A172 (cell line): ENCODE data around the gene STYX. TPM values are rescaled to one million over a fixed set of nuclear protein-coding genes. Genes with fewer than 3 reads are reported as not detected.

Experiments
- DNase-seq: peaks from one replicate; pipeline ENCODE4 v3.0.0-alpha.2; 2015; ENCODE audit warnings: low spot score
- total RNA-seq: library from RNA; depleted of rRNA; stranded (reverse); fragments of >200 nt; shearing (Covaris generic); gene quantifications from 2 replicates; pipeline ENCODE4 v1.2.3, GENCODE V29; 2014; rRNA removed

STYX gene
- total RNA-seq, 1 experiment from 2014 or later = 12.3 TPM

DNA sequence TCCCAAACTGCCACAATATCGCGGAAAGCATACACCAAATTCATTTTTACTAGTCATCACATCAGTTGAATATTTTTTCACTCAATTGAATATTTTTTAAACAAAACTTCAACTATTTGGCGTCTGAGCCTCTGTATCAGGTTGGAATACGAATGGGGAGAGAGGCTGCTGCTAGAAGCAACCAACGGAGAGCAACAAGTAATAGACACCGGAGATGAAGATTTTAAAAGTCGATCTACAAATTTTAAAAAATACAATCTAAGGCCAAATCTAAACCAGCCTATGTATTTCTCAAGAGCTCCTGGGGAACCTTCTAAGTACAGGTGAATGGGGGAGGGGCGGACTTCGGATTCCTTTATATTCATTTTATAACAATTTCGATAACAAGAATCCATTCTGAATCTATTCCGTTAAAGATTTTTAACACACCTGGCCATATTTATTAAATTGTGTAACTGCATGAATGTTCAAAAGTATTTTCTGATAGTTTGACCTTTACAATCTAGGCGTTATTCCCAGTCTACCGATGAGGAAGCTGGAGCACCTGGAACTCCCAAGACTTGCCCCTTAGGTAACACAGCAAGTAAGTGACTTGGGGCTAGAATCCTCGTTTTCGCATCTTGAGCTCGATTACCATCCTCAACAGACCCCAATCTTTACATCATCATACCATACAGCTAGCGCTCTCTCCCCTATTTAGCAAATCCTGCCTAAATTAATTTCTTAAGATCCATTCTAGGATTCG is 60.2 kb downstream of the STYX start:
- DNase-seq = no peak

DNA sequence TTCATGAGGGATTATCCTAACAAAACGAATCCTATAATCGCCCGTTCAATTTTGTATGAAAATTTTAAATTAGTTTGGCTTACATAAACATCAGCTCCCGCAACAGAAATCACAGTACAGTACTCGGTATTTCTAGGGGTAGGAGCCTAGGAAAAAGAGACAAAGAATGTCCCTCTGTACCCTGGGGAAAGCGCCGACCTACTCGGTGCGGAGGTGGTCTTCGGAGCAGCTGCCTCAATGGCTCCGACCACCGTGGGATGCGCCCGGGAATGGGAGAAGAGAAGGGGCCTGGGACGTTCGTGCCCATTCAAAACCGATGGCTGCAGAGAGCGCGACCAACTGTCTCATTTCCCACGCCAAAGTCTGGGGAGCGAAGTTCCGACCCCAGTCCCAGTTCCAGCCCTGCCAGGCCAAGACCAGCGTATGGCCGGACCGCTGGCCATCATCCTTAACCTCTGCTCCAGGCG is 60.8 kb downstream of the STYX start:
- no peak for DNase-seq

DNA sequence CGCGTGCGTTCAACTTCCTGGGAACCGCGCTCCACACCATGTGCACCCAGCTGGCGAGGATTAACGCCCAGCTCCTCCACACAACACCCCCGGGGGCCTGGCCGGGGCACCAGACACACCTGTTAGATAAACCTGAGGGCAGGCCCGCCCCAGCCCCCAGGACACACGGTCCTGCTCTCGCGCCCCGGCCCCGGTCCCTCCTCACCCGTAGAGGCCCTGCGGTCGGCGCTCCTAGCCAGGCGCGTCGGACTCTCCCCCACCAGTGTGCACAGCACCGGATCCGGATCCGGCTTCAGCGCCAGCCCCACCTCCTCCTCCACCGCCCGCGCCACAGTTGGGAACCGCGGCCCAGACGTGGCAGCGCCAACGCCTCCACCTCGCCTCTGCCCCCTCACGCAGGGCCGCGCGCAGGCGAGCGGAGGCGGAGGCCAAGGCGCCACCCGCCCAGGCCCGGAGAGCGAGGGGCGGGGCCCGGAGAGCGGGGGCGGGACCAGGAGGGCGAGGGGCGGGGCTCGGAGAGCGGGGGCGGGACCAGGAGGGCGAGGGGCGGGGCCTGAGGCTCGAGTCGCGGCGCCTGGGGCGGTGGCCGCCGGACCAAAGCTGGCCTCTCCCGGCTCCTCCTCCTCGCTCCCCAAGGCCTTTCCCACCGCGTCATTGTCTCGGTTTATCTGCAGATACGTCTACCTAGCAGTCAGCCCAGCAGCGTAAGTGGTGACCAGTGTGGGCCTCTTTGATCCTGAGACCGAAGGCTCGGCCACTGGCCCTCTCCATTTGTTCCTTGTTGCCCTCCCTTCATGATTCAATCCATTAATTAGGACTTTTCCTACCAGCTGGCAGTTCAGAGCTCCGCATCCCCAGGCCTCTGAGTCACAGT is 61.5 kb downstream of the STYX start, which contains the start of gene GNPNAT1:
Gene GNPNAT1 (minus strand): TSS at position 385 of the 874 bp plus-strand sequence. CDS start 6,957 bp downstream, outside the sequence.
- DNase-seq = peak; percentile 77

DNA sequence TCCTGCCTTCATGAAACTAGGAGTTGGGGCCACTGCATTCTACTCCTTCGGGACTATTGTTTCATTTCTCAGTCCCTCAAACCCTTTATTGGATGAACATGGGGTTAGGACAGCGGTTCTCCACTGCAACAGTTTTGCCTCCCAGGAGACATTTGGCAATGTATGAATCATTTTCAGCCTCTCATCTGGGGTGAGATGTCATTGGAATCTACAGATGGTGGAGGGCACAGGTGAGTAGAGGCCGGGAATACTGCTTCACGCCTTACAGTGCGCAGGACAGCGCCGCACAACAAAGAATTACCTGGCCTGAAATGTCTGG is 62.1 kb downstream of the STYX start:
- DNase-seq = no peak

DNA sequence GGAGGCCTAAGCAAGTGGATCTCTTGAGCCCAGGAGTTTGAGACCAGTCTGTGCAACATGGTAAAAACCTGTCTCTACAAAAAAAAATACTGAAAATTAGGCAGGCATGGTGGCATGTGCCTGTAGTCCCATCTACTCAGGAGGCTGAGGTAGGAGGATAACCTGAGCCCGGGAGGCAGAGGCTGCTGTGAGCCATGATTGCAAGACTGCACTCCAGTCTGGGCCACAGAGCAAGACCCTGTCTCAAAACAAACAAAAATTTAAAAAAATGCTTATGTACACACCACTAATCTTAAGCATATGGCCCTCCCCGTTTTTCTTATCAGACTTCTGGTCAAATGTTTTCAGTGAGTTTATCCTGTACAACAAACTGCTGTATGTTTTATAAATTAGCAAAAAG is 63.1 kb downstream of the STYX start:
- no peak for DNase-seq

DNA sequence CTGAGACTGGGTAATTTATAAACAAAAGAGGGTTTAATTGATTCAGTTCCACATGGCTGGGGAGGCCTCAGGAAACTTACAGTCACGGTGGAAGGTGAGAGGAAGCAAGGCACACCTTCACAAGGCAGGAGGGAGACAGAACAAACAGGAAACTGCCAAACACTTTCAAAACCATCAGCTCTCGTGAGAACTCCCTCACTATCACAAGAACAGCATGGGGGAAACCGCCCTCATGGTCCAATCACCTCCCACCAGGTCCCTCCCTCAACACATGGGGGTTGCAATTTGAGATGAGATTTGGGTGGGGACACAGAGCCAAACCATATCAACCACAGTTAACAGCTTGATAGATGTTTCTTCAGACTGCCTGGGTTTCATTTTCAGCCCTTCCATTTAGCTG is 67.7 kb downstream of the STYX start:
- DNase-seq = no peak

DNA sequence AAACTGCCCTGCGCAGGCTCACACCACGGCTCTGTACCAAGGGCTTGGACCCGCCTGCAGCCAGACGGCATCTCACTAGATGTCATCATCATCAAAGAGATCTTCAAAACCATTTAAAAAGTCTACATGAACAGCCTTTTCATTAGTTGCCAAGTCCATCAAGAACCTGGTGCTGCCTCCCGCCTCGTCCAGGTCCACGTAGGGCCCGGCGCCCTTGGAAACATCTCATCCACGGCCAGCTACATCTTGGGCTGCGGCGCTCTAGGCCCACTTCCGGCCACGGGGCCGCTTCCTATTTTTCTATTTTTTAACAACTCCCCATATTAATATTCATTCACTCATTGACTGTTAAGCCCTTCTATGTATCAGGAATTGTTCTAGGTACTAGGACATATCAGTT is 68.9 kb downstream of the STYX start:
- no peak for DNase-seq

DNA sequence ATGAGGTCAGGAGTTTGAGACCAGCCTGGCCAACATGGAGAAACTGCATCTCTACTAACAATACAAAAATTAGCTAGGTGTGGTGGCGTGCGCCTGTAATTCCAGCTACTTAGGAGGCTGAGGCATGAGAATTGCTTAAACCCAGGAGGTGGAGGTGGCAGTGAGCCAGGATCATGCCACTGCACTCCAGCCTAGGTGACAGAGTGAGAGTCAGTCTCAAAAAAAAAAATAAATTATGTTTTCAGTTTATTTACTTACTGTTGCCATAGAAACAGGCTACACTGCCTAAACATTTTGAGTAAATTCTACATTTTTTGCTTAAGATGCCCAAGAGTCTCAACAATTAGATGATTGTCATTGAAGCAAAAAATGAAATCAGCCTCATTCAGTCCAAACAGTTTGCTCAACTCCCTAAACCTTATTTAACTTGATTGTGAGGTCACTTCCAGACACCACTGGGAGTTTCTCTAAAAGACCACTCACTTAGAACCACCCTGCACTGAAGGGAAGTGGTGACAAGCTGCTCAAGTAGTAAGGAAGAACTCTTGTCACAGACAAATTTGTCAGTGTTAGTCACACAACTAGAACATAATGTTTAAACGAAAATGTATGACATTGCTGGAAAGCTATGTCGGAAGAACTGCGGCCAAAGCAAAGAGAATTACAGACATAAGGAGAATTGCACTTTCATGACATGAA is 71.2 kb downstream of the STYX start:
- DNase-seq = peak; percentile 39

DNA sequence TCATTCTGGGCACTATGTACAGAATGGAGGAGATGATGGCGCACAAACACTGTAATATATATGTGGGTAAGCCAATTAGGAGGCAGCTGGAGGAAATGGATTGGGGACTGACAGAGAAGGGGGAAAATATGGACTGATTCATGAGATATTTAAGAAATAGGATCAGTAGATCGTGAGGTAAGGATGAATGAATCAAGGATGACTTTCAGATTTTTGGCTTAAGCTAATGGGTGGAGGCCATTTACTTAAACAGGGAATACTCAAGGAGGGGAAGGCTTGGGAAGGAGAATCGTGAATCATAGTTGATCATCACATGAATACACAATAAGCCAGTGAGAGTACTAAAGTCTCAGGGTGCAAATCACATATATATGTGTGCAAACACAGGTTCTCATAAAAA is 72.6 kb downstream of the STYX start:
- DNase-seq = peak; percentile 21

DNA sequence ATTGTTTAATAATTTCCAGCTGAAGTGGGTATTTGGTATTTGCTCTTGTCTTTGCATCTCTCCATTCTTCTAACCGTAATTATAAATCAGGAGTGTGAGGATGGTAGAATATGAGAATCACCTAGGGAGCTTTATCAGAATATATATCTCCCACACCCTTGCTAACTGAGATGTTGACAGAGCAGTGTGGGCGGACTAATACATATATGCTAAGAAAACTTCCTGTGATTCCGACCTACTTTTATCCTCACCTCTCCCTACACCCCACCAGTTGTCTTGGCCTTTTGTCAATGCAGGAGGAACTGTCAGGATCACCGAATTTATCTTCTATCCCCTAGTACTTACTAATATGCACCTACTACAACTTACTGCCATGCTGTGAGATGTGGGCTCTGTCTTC is 76.1 kb downstream of the STYX start:
- DNase-seq = no peak

DNA sequence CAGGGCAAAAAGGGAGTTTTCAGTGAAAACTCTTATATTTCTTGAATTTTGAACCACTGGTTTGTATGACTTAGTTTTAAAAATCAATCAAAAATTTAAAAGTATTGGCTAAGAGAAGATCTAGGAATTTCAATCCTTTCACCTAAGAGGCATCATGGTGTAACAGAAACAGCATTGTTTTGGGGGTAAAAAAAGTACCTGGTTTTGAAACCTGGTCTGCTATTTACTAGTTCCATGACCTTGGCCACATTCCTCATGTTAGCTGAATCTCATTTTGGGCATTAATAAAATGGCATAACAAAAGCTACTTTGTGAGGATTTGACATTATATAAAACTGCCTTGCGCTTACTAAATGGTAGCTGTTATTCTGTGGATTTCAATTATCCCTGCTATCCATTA is 78.1 kb downstream of the STYX start:
- no peak for DNase-seq

DNA sequence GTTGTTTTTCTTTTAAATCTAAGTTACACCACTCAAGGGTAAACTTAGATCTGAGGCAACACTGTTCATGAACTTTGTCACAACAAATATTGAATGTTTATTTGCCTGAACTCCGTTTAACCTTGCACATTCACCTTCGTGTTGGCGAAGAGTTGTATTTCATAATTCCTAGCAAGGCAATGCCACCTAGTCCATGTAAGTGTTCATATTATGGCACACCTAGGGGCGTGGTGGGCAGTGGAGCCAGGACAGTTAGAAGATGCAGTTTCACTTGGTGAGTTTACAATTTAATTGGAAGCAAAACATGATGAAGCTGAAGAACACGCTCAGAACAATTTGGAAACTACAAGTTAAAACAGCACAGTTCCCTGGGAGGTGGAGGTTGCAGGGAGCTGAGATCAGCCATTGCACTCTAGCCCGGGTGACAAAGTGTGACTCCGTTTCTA is 91.9 kb downstream of the STYX start:
- DNase-seq = no peak

DNA sequence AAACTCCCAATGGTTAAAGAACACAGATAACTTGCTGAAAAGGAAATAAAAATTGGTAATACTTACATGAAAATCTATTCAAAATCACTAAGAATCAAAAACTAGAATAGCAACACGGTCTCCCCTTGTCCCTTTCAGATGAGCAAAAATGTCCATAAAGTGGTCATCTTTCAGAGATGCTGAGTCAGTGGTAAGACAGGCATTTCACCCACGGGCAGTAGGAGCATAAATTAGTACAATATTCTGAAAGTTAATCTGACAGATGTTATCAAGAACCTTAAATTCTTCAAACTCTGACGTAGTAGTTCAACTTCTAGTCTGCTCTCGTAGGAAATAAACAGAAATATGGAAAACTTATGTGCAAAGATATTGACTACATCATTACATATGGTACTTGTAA is 94.5 kb downstream of the STYX start:
- DNase-seq = no peak

Other genes starting within 250 kb of the STYX start
- gene TXNDC16, start 177.7 kb upstream of the STYX start, total RNA-seq = 4.5 and 5.4 TPM in 2 replicates
- gene GPR137C, start 177.3 kb upstream of the STYX start, total RNA-seq = 0.76 and 0.91 TPM in 2 replicates
- gene ERO1A, start 34.6 kb upstream of the STYX start, total RNA-seq = 38.9 and 49.2 TPM in 2 replicates
- gene PSMC6, start 23.0 kb upstream of the STYX start, total RNA-seq = 150 and 171 TPM in 2 replicates
- gene GNPNAT1, start 61.4 kb downstream of the STYX start, total RNA-seq = 21.3 and 78.2 TPM in 2 replicates
- 75.4 and 87.1 TPM in 2 replicates for gene FERMT2, start 220.9 kb downstream of the STYX start, total RNA-seq